WI38 (cell line): ENCODE measurements around the gene ANTXR1.

ENCODE experiments used
- H3K4me3 ChIP-seq: 2 replicates; pipeline ENCODE4 v1.5.1; 2011; ENCODE audit warnings: low read depth, mild to moderate bottlenecking, control low read depth, low read length
- TF ChIP-seq, protein P1 (sequence below): IDR thresholded peaks from 2 replicates; pipeline ENCODE4 v1.5.1; 2012; ENCODE audit warnings: low read depth, mild to moderate bottlenecking, control low read depth, low read length

ANTXR1 gene

DNA sequence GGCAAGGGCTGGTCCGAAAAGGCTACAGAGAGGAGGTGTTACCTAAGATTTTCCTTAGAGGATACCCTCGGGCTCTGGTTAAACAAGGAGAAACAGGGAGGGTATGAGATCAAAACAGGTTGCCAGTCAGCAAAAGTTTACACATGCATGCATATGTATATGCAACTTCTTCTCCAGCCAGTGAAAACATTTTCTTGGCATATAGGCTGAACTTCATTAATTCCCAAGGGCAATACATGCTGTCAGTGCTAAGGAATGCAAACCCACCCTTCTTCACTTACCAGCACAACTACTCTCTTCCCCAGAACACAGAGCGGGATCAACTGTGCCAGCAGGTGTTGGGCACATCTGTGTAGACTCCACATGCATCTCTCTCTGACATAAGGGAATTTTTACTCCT is 198.1 kb downstream of the ANTXR1 start:
- TF ChIP-seq, protein P1, sequence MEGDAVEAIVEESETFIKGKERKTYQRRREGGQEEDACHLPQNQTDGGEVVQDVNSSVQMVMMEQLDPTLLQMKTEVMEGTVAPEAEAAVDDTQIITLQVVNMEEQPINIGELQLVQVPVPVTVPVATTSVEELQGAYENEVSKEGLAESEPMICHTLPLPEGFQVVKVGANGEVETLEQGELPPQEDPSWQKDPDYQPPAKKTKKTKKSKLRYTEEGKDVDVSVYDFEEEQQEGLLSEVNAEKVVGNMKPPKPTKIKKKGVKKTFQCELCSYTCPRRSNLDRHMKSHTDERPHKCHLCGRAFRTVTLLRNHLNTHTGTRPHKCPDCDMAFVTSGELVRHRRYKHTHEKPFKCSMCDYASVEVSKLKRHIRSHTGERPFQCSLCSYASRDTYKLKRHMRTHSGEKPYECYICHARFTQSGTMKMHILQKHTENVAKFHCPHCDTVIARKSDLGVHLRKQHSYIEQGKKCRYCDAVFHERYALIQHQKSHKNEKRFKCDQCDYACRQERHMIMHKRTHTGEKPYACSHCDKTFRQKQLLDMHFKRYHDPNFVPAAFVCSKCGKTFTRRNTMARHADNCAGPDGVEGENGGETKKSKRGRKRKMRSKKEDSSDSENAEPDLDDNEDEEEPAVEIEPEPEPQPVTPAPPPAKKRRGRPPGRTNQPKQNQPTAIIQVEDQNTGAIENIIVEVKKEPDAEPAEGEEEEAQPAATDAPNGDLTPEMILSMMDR: no peak
- no peak overlapping the region for H3K4me3 ChIP-seq

DNA sequence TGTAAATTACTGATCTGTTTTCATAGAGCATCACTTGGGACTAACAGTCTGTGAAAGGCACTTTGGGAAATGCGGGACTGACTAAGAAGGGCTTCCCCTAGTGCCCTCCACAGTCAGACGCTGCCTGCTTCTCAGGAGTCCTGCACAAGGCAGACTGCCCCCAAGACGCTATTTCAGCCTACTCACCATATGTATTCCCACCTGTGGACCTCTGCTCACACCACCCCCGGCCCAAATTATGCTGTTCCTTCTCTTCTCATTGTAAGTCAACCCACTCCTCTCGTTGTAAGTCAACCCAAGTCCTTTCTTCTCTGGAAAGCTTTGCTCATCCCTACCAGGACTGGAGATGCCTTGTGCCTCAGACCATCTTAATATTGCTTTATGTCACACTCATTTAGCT is 198.7 kb downstream of the ANTXR1 start:
- no peak overlapping the region for H3K4me3 ChIP-seq

DNA sequence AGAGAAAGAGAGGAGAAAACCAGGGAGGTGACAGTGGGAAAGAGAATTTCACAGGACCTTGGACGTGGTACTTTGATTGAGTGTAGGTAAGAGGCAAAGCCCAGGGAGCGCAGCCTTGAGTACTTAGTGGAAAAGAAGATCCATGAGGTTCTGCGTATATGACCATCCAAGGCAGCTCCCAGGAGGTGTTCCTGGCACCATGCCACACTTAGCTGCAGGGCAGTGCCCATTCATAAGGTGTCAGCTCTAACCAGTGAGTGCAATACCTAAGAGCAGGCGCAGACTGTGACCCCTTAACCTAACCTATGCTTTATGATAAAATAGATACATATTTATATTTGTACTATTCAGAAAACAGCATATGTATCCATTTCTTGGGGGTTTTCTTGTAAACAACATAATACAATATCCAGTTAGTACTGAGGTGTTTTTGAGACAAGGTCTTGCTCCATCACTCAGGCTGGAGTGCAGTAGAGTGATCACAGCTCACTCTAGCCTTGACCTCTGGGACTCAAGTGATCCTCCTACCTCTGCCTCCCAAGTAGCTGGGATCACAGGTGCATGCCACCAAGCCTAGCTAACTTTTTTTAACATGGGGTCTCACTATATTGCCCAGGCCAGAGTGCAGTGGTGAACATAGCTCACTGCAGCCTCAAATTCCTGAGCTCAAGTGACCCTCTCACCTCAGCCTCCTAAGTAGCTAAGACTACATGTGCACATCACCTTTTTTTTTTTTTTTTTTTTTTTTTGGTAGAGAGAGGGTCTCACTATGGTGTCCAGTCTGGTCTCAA is 199.5 kb downstream of the ANTXR1 start:
- TF ChIP-seq, protein P1: no peak
- no peak overlapping the region for H3K4me3 ChIP-seq

More for the DNA sequence above, 198.7 kb downstream of the ANTXR1 start:
- TF ChIP-seq, protein P1: no peak

DNA sequence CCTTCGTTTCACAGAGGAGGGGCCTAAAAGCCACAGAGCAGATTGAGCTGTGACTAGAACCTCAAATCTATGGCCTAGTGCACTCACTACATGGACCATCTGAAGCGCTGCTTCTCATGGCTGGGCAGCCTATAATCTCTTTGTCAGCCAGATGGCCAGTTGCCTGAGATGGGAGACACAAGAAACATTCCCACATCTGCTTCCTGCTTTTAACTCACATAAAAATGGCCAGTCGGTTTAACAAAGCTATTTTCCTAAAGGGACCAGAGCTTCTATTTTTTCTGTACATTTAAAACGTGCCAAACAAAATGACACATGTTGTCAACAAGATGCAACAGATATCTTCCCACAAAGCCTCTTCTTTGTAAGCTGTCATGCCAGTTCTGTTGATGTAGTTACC is 200.2 kb downstream of the ANTXR1 start:
- TF ChIP-seq, protein P1: no peak

DNA sequence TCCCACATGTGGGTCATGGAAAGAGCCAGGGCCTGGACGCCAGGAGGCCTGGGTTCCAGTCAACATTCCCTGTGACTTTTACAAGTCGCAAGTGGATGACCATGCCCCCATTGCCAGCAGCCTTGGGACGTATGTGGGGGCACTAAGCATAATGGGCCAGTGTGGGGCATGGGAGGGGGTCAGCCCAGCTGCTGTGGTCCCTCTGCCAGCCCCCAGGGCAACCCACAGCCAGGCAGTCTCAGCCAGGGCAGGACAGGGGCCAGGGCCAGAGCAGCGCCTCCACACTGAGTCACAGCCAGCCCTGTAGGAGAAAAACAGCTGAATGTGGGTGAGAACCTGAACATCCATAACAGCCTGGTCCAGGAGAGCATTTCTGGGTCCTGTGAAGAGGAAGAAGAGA is 200.8 kb downstream of the ANTXR1 start:
- no peak overlapping the region for H3K4me3 ChIP-seq
- TF ChIP-seq, protein P1: no peak

More for the DNA sequence above, 200.2 kb downstream of the ANTXR1 start:
- H3K4me3 ChIP-seq: no peak overlapping the region

- H3K4me3 ChIP-seq: no peak overlapping the region
- TF ChIP-seq, protein P1: no peak
These were observed 201.9 kb downstream of the ANTXR1 start for GRCh38 chr2:69214898-69215297.

DNA sequence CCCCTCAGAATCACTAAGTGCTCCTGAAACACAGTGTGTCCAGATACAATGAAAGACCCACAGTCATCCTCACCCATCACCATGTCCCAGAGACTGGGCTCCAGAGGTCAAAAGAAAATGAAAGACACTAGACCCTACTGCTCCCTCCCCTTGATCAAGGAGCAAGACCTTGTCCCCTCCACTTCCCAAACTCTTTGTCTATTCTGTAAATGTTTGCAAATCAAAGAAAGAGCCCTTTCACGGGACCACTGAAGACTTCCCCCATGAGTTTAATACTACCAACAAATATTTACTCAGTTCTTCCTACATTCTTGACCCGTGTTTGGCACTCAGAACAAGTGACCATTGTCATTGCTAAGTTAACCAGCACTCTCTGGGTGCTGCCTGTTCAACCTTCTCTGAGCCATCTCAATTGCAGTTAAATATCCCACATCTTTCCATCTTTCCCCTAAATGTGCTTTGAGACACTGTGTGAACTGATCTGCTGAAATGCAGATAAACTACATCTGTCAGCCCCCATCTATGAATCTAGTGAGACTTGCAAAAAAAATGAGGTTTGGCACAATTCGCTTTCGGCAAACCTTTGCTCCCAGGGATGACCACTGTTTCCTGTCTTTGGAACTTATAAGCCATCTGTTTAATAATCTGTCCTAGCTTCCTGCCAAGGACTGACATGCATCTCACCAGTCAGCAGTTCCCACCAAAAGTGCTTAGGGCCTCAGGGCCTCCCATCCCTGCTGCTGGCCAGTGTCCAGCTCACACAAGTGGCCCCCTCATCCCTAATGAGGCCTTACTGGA is 203.8 kb downstream of the ANTXR1 start:
- H3K4me3 ChIP-seq: no peak overlapping the region
- TF ChIP-seq, protein P1: no peak
